GM12873 (cell line): ENCODE measurements around the gene TMEM97.

Experiments used
- TF ChIP-seq, protein P1 (sequence below): IDR thresholded peaks from 2 replicates; pipeline ENCODE4 v1.5.1; 2012; ENCODE audit warnings: low read depth, mild to moderate bottlenecking, moderate library complexity, low read length, control low read depth; ENCODE audit not compliant: insufficient read depth; ENCODE audit errors: missing control alignments

Gene TMEM97

GRCh38 chr17:28334666-28335200 lies 15.7 kb downstream of the TMEM97 start:
- TF ChIP-seq, protein P1, sequence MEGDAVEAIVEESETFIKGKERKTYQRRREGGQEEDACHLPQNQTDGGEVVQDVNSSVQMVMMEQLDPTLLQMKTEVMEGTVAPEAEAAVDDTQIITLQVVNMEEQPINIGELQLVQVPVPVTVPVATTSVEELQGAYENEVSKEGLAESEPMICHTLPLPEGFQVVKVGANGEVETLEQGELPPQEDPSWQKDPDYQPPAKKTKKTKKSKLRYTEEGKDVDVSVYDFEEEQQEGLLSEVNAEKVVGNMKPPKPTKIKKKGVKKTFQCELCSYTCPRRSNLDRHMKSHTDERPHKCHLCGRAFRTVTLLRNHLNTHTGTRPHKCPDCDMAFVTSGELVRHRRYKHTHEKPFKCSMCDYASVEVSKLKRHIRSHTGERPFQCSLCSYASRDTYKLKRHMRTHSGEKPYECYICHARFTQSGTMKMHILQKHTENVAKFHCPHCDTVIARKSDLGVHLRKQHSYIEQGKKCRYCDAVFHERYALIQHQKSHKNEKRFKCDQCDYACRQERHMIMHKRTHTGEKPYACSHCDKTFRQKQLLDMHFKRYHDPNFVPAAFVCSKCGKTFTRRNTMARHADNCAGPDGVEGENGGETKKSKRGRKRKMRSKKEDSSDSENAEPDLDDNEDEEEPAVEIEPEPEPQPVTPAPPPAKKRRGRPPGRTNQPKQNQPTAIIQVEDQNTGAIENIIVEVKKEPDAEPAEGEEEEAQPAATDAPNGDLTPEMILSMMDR = no peak

DNA sequence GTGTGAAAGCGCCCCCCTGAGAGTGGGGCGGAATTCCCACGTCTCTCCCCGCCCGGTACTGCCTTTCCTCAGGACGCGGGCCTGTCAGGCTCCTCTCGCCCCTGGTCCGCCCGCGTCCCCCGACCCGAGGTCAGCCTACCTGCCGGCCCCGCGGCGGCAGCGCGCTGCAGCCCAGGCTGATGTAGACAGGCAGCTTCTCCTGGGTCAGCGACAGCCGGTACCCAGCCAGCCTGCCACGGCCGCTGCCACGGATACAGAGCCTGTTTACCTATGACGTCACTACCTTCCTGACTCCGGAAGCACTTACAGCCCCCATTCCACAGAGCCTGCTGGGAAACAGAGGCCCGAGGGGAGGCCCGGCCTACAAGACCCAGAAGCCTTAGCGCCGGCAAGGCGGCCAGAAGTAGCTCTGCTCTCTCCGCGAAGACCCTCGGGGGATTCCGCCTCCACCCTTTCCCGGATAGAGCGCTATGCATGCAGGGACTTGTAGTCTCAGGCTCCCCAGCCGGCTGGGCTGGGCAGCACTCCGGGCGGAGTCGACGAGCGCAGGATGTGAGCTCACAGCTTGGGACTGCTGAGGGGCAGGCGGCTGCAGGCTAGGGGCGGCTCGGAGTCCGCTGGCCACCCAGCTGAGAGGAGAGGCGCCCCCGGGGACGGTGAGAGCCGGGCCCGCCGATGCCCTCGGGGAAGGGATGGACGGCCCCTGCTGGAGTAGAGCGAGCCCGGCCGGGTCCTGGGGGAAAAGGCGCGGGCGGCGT lies 16.4 kb downstream of the TMEM97 start, which contains the start of the genes IFT20 and TNFAIP1:
Gene IFT20, minus strand, starts transcription at position 272 of the 758 bp plus-strand sequence. CDS start 3,487 bp downstream, outside the sequence.
Gene TNFAIP1, plus strand, starts transcription at position 561 of the 758 bp plus-strand sequence. CDS start 3,761 bp downstream, outside the sequence.
- TF ChIP-seq, protein P1 = no peak

GRCh38 chr17:28335959-28336871 lies 17.2 kb downstream of the TMEM97 start:
- TF ChIP-seq, protein P1 = no peak

DNA sequence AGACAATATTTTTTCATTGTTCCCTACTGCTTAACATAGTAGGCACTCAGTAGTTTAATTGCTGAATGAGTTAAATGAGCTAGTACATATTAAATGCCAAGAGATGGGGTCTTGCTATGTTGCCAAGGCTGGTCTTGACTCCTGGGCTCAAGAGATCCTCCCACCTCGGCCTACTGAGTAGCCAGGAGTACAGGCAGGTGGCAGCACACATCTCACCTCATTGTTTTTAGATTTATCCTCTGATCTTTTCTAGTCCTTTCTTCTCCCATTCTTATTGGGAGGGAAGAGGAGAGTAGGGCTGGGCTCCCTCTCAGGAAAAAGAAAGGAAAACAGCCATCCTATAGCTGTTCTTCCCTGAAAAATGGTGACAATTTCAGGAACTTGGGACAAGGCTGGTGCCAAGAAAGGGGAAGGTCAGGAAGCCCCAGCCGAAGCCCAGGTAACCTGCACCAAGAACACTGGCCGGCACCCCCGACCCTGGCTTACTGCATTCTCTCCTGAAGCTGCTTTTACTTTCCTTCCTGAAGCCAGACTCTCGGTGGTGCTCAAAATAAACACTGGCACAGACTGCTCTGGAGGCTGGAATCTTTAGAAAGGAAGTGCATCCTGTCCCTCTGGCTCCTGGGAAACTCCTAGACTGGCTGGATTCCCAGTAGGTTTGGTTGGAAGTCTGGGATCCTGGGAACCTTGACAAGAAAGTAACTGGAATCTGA lies 19.2 kb downstream of the TMEM97 start:
- TF ChIP-seq, protein P1 = no peak

GRCh38 chr17:28339431-28339830 lies 20.4 kb downstream of the TMEM97 start:
- TF ChIP-seq, protein P1 = no peak

DNA sequence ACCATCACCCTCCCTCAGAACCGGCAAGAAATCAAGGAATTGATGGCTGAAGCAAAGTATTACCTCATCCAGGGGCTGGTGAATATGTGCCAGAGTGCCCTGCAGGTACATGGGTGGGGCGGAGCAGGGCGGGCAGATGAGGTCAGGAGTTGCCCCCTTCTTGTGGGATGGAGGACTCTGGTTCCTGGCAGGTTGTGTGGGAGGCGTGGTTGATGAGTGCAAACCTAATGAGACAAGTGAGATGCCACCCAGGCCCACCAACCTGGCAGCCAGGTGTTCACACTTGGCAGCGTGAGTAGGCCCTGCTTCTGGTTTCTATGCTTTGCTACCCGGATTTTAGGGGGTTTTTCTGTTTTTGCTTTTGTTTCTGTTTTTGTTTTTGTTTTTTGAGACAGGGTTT lies 21.4 kb downstream of the TMEM97 start:
- TF ChIP-seq, protein P1 = no peak
